ENCODE data around the gene OTOR.

DNA sequence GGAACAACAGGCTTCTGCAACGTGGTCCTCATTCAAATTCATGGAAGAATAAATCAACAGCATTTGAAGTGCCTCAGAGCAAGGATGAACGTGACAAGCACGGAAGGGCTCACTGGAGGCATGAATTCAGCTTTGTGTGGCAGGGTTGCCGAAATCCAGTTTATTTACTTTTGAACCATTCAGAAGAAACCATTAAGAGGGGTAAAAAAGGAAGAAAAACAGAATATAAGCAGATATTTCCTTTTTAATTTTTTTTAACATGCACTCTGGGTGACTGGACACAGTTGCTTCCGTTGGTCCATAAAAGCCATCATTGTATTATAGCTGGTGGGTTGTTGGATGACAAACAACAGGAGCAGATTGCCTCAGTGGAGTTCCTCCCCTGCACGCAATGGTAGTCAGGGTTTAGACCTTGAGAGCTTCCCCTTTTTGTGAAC, 35.6 kb upstream of the OTOR start:
- TF ChIP-seq, protein P1, sequence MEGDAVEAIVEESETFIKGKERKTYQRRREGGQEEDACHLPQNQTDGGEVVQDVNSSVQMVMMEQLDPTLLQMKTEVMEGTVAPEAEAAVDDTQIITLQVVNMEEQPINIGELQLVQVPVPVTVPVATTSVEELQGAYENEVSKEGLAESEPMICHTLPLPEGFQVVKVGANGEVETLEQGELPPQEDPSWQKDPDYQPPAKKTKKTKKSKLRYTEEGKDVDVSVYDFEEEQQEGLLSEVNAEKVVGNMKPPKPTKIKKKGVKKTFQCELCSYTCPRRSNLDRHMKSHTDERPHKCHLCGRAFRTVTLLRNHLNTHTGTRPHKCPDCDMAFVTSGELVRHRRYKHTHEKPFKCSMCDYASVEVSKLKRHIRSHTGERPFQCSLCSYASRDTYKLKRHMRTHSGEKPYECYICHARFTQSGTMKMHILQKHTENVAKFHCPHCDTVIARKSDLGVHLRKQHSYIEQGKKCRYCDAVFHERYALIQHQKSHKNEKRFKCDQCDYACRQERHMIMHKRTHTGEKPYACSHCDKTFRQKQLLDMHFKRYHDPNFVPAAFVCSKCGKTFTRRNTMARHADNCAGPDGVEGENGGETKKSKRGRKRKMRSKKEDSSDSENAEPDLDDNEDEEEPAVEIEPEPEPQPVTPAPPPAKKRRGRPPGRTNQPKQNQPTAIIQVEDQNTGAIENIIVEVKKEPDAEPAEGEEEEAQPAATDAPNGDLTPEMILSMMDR (IDR thresholded peaks at IDR 0.05) = no peak
- TF ChIP-seq ZFX (IDR thresholded peaks at IDR 0.05; ENCODE audit: borderline replicate concordance) = no peak
